Prostate gland (tissue), 2 donors: ENCODE results near the gene CEACAM18. TPM values are rescaled to one million over a fixed set of nuclear protein-coding genes. Genes with fewer than 3 reads are reported as not detected.

ENCODE experiments used
- DNase-seq: peaks from one replicate; pipeline ENCODE4 v3.0.0-alpha.2; 2019; ENCODE audit warnings: low spot score
- H3K27ac ChIP-seq, 2 donors: fragments of 200-600 bp; sonication (generic); 2 replicates each; pipeline ENCODE4 v1.5.1; 2017 to 2019
- H3K27me3 ChIP-seq: fragments of 200-600 bp; sonication (generic); replicated peaks from 2 replicates; pipeline ENCODE4 v1.5.1; 2019; ENCODE audit not compliant: insufficient read depth
- H3K36me3 ChIP-seq, 2 donors: fragments of 200-600 bp; sonication (generic); 1 replicate in 1 of 2; 2 replicates in 1 of 2; pipeline versions ENCODE4 v1.5.1 to v1.8.1; 2017 to 2019
- H3K4me1 ChIP-seq: fragments of 200-600 bp; sonication (generic); replicated peaks from 2 replicates; pipeline ENCODE4 v1.5.1; 2019
- H3K4me3 ChIP-seq, 2 donors: fragments of 200-600 bp; sonication (generic); 2 replicates each; pipeline ENCODE4 v1.5.1; 2017 to 2019
- H3K9me3 ChIP-seq: fragments of 200-600 bp; sonication (generic); 2 replicates; pipeline ENCODE4 v1.5.1; 2017
- CTCF ChIP-seq, 4 experiments: fragments of 200-600 bp in 2 of 4; fragments of 450-650 bp in 2 of 4; sonication (generic) in 2 of 4; IDR thresholded peaks; 1 replicate in 3 of 4; 2 replicates in 1 of 4; pipeline ENCODE4 v1.5.1; 2016 to 2019; ENCODE audit warnings: antibody characterized with exemption in 4 of 4, mild to moderate bottlenecking in 2 of 4, moderate library complexity in 2 of 4
- POLR2A ChIP-seq: fragments of 450-650 bp; IDR thresholded peaks from one replicate; pipeline ENCODE4 v1.6.1; 2016; ENCODE audit warnings: antibody characterized with exemption, mild to moderate bottlenecking
- POLR2AphosphoS5 ChIP-seq: sonication (generic); formaldehyde crosslinking; IDR thresholded peaks from one replicate; pipeline ENCODE4 v1.6.1; 2017; ENCODE audit warnings: antibody characterized with exemption
- WGBS: methylation state at CpG from one replicate; pipeline ENCODE4 v1.1.5; 2018; 5-methylcytosine and 5-hydroxymethylcytosine counted together
- intact Hi-C: fragments of 100-400 bp; cut with DNase I; formaldehyde crosslinking; loops from one replicate; pipeline ENCODE4 v1.14.2; 2022
- total RNA-seq, 2 donors: library from RNA; depleted of rRNA; stranded (reverse); fragments of >200 nt; gene quantifications; one replicate each; pipeline ENCODE4 v1.1.0, GENCODE V29; 2016

Gene CEACAM18
- total RNA-seq, 2 donors from 2014 or later = not detected

GRCh38 chr19:51505904-51506303 is 27.6 kb downstream of the CEACAM18 start:
- 33% methylated on average over 3 of the region's 3 CpGs for WGBS
- H3K4me3 ChIP-seq = no peak overlapping the region
- no peaks in the 10 kb centered on the region for H3K36me3 ChIP-seq
- no peaks in the 10 kb centered on the region for H3K9me3 ChIP-seq
- DNase-seq = no peak
- H3K27ac ChIP-seq = no peak overlapping the region
- no peak for TF ChIP-seq POLR2AphosphoS5
- no peak for TF ChIP-seq POLR2A
- no peak for TF ChIP-seq CTCF (IDR thresholded peaks at IDR 0.05)
- no peaks in the 10 kb centered on the region for H3K4me1 ChIP-seq
- intact Hi-C loops = no loop called here
- H3K27me3 ChIP-seq = no peaks in the 10 kb centered on the region

GRCh38 chr19:51507192-51507591 is 28.9 kb downstream of the CEACAM18 start:
- intact Hi-C loops = no loop called here
- TF ChIP-seq POLR2AphosphoS5 (no peak), POLR2A (no peak), CTCF (IDR thresholded peaks at IDR 0.05) (no peak)
- DNase-seq = no peak
- Histone ChIP-seq H3K27me3 (no peaks in the 10 kb centered on the region), H3K9me3 (no peaks in the 10 kb centered on the region), H3K4me3 (no peak overlapping the region), H3K36me3 (no peaks in the 10 kb centered on the region), H3K27ac (no peak overlapping the region), H3K4me1 (no peaks in the 10 kb centered on the region)
- WGBS = 59% methylated on average over 3 of the region's 3 CpGs

- intact Hi-C loops = no loop called here
- TF ChIP-seq POLR2A (no peak), POLR2AphosphoS5 (no peak), CTCF (IDR thresholded peaks at IDR 0.05) (no peak)
- no peaks in the 10 kb centered on the region for H3K9me3 ChIP-seq
- no peak overlapping the region for H3K4me3 ChIP-seq
- no peak for DNase-seq
- no peaks in the 10 kb centered on the region for H3K36me3 ChIP-seq
- 76% methylated on average over 6 of the region's 6 CpGs for WGBS
- H3K27me3 ChIP-seq = no peaks in the 10 kb centered on the region
- H3K27ac ChIP-seq = no peak overlapping the region
- H3K4me1 ChIP-seq = no peaks in the 10 kb centered on the region
These were observed 29.3 kb downstream of the CEACAM18 start for GRCh38 chr19:51507640-51508058.

- 54% methylated on average over 3 of the region's 3 CpGs for WGBS
- Histone ChIP-seq H3K9me3 (no peaks in the 10 kb centered on the region), H3K27ac (no peak overlapping the region), H3K4me1 (no peaks in the 10 kb centered on the region), H3K27me3 (no peaks in the 10 kb centered on the region), H3K4me3 (no peak overlapping the region), H3K36me3 (no peaks in the 10 kb centered on the region)
- no peak for TF ChIP-seq POLR2A
- no peak for TF ChIP-seq POLR2AphosphoS5
- TF ChIP-seq CTCF (IDR thresholded peaks at IDR 0.05) = no peak
- DNase-seq = no peak
- intact Hi-C loops = no loop called here
These were observed 29.9 kb downstream of the CEACAM18 start for GRCh38 chr19:51508059-51508733.
